ENCODE data around the gene HMGA1. TPM values are rescaled to one million over a fixed set of nuclear protein-coding genes. Genes with fewer than 3 reads are reported as not detected.
"Not testable (repeated sequence)": the region's sequence is repeated elsewhere in the genome, so short reads cannot be mapped to it uniquely, and the experiment has no call there.

The HMGA1 gene
- total RNA-seq, 1 donor from 2014 or later, result 3.1 TPM

GRCh38 chr6:34260576-34261267 lies 24.0 kb downstream of the HMGA1 start:
- no peak for DNase-seq (ENCODE audit: low spot score)

- not testable (repeated sequence) for DNase-seq (ENCODE audit: low spot score)
Measured at GRCh38 chr6:34263484-34263883, 26.8 kb downstream of the HMGA1 start.

GRCh38 chr6:34267746-34268145 lies 31.1 kb downstream of the HMGA1 start:
- DNase-seq (ENCODE audit: low spot score), result no peak

GRCh38 chr6:34269132-34269531 lies 32.5 kb downstream of the HMGA1 start:
- not testable (repeated sequence) for DNase-seq (ENCODE audit: low spot score)

- not testable (repeated sequence) for DNase-seq (ENCODE audit: low spot score)
Measured at GRCh38 chr6:34269658-34270341, 33.1 kb downstream of the HMGA1 start.

GRCh38 chr6:34272013-34272926 lies 35.6 kb downstream of the HMGA1 start:
- DNase-seq (ENCODE audit: low spot score), result no peak

GRCh38 chr6:34273242-34273805 lies 36.7 kb downstream of the HMGA1 start:
- peak; percentile 63 for DNase-seq (ENCODE audit: low spot score)

GRCh38 chr6:34274129-34274528 lies 37.5 kb downstream of the HMGA1 start:
- DNase-seq (ENCODE audit: low spot score), result no peak

- no peak for DNase-seq (ENCODE audit: low spot score)
Measured at GRCh38 chr6:34275128-34275804, 38.6 kb downstream of the HMGA1 start.

GRCh38 chr6:34276191-34276590 lies 39.5 kb downstream of the HMGA1 start:
- no peak for DNase-seq (ENCODE audit: low spot score)

GRCh38 chr6:34276881-34277762 lies 40.4 kb downstream of the HMGA1 start:
- DNase-seq (ENCODE audit: low spot score), result no peak

GRCh38 chr6:34277763-34278112 lies 41.1 kb downstream of the HMGA1 start:
- no peak for DNase-seq (ENCODE audit: low spot score)

GRCh38 chr6:34278833-34279232 lies 42.2 kb downstream of the HMGA1 start:
- DNase-seq (ENCODE audit: low spot score), result no peak

GRCh38 chr6:34280216-34280615 lies 43.5 kb downstream of the HMGA1 start:
- no peak for DNase-seq (ENCODE audit: low spot score)

- DNase-seq (ENCODE audit: low spot score), result no peak
Measured at GRCh38 chr6:34281702-34282334, 45.1 kb downstream of the HMGA1 start.

GRCh38 chr6:34284563-34285447 lies 48.1 kb downstream of the HMGA1 start:
- peak; percentile 16 for DNase-seq (ENCODE audit: low spot score)

GRCh38 chr6:34285448-34286164 lies 48.9 kb downstream of the HMGA1 start:
- no peak for DNase-seq (ENCODE audit: low spot score)

GRCh38 chr6:34288581-34288980 lies 51.9 kb downstream of the HMGA1 start:
- no peak for DNase-seq (ENCODE audit: low spot score)

All from umbilical cord (tissue), 2 donors.